Coronary artery (tissue), 2 donors: ENCODE data around the gene IRX2.

Source experiments
- DNase-seq: peaks from one replicate; pipeline ENCODE4 v3.0.0-alpha.2; 2017; ENCODE audit warnings: low spot score
- H3K27ac ChIP-seq, 2 donors: fragments of 200-600 bp; sonication (generic); one replicate each; pipeline ENCODE4 v1.5.1; 2016 to 2019
- H3K4me3 ChIP-seq: fragments of 200-600 bp; sonication (generic); 2 replicates; pipeline ENCODE4 v1.5.1; 2016; ENCODE audit warnings: mild to moderate bottlenecking, moderate library complexity
- CTCF ChIP-seq: fragments of 200-600 bp; sonication (generic); IDR thresholded peaks from one replicate; pipeline ENCODE4 v1.5.1; 2019; ENCODE audit warnings: antibody characterized with exemption

IRX2 gene

GRCh38 chr5:2724031-2724581 is 27.4 kb downstream of the IRX2 start:
- H3K4me3 ChIP-seq, result no peak overlapping the region
- DNase-seq, result peak; percentile 49
- no peak for TF ChIP-seq CTCF
- H3K27ac ChIP-seq, result no peak overlapping the region

- Histone ChIP-seq H3K4me3 (no peak overlapping the region), H3K27ac (no peak overlapping the region)
- TF ChIP-seq CTCF, result no peak
- DNase-seq, result peak; percentile 33
Observed at GRCh38 chr5:2722901-2723300, 28.6 kb downstream of the IRX2 start.

- no peak overlapping the region for H3K27ac ChIP-seq
- H3K4me3 ChIP-seq, result no peak overlapping the region
- no peak for TF ChIP-seq CTCF
- peak; percentile 36 for DNase-seq
Observed at GRCh38 chr5:2721385-2722138, 29.9 kb downstream of the IRX2 start.

- H3K27ac ChIP-seq, result no peak overlapping the region
- H3K4me3 ChIP-seq, result no peak overlapping the region
- TF ChIP-seq CTCF, result no peak
- no peak for DNase-seq
Observed at GRCh38 chr5:2719332-2719731, 32.1 kb downstream of the IRX2 start.

GRCh38 chr5:2718115-2718514 is 33.4 kb downstream of the IRX2 start:
- DNase-seq, result no peak
- H3K27ac ChIP-seq, result no peak overlapping the region
- no peak overlapping the region for H3K4me3 ChIP-seq
- TF ChIP-seq CTCF, result no peak

GRCh38 chr5:2715856-2716255 is 35.6 kb downstream of the IRX2 start:
- no peak for DNase-seq
- TF ChIP-seq CTCF, result no peak
- H3K4me3 ChIP-seq, result no peak overlapping the region
- H3K27ac ChIP-seq, result no peak overlapping the region

- no peak overlapping the region for H3K4me3 ChIP-seq
Observed at GRCh38 chr5:2714805-2715204, 36.7 kb downstream of the IRX2 start.

More at GRCh38 chr5:2714805-2715204, 36.7 kb downstream of the IRX2 start:
- no peak for DNase-seq
- TF ChIP-seq CTCF, result no peak
- H3K27ac ChIP-seq, result no peak overlapping the region
